HL-60 (cell line): ENCODE data around the gene HCRT.
"Not testable (repeated sequence)": the region's sequence is repeated elsewhere in the genome, so short reads cannot be mapped to it uniquely, and the experiment has no call there.

ENCODE experiments used
- DNase-seq, 2 experiments: peaks; one replicate each; pipeline ENCODE4 v3.0.0-alpha.2; 2010 to 2020; ENCODE audit warnings: low read depth in 1 of 2, low spot score in 1 of 2
- H3K27ac ChIP-seq: fragments of 250-450 bp; sonication (Bioruptor Pico); replicated peaks from 2 replicates; pipeline ENCODE4 v1.5.1; 2020; ENCODE audit warnings: mild to moderate bottlenecking, moderate library complexity
- H3K27me3 ChIP-seq: fragments of 250-450 bp; sonication (Bioruptor Pico); 2 replicates; pipeline ENCODE4 v1.5.1; 2021; ENCODE audit warnings: mild to moderate bottlenecking, moderate library complexity; ENCODE audit not compliant: insufficient read depth, poor library complexity, severe bottlenecking
- H3K4me3 ChIP-seq: replicated peaks from 2 replicates; pipeline ENCODE4 v1.5.1; 2011; ENCODE audit warnings: mild to moderate bottlenecking, control low read depth, low read length; ENCODE audit not compliant: insufficient read depth
- CTCF ChIP-seq: IDR thresholded peaks from one replicate; pipeline ENCODE4 v1.5.1; 2011; ENCODE audit warnings: low read length, control low read depth, inconsistent platforms; ENCODE audit not compliant: insufficient read depth
- GABPA ChIP-seq: IDR thresholded peaks from 2 replicates; pipeline ENCODE4 v1.6.1; 2012; ENCODE audit warnings: low read depth
- POLR2AphosphoS5 ChIP-seq: IDR thresholded peaks from 2 replicates; pipeline ENCODE4 v1.6.1; 2012; ENCODE audit warnings: low read depth
- REST ChIP-seq: IDR thresholded peaks from 2 replicates; pipeline ENCODE4 v1.6.1; 2012; ENCODE audit warnings: low read depth; ENCODE audit not compliant: insufficient replicate concordance
- SPI1 ChIP-seq: IDR thresholded peaks from 2 replicates; pipeline ENCODE4 v1.6.1; 2012; ENCODE audit warnings: low read depth, mild to moderate bottlenecking, borderline replicate concordance

The HCRT gene

GRCh38 chr17:42153919-42154742 is 31.1 kb downstream of the HCRT start:
- peak overlapping the region; percentile 86 for H3K27ac ChIP-seq
- DNase-seq = peak; percentile 49 to 74
- no peaks in the 10 kb centered on the region for H3K27me3 ChIP-seq
- H3K4me3 ChIP-seq = peak overlapping the region; percentile 85
- TF ChIP-seq CTCF = no peak
- peak; percentile 82 for TF ChIP-seq SPI1

GRCh38 chr17:42146911-42147607 is 38.2 kb downstream of the HCRT start:
- Histone ChIP-seq H3K27me3 (no peaks in the 10 kb centered on the region), H3K27ac (no peak overlapping the region), H3K4me3 (no peak overlapping the region)
- TF ChIP-seq REST (no peak), POLR2AphosphoS5 (no peak), SPI1 (no peak), CTCF (no peak), GABPA (no peak)
- no peak for DNase-seq

GRCh38 chr17:42143138-42143537 is 42.1 kb downstream of the HCRT start:
- H3K27me3 ChIP-seq, H3K27ac ChIP-seq, DNase-seq, H3K4me3 ChIP-seq: not testable (repeated sequence)

- H3K27ac ChIP-seq = no peak overlapping the region
- no peaks in the 10 kb centered on the region for H3K27me3 ChIP-seq
- H3K4me3 ChIP-seq = no peak overlapping the region
- TF ChIP-seq CTCF = no peak
- no peak for TF ChIP-seq REST
- TF ChIP-seq SPI1 = no peak
- TF ChIP-seq GABPA = no peak
- TF ChIP-seq POLR2AphosphoS5 = no peak
- DNase-seq = no peak
Measured at GRCh38 chr17:42142371-42142896, 42.8 kb downstream of the HCRT start.
